GM19328 (cell line): ENCODE results near the gene OR5K2.

Source experiments
- ATAC-seq: cut with Tn5 transposase; IDR thresholded peaks from one replicate; pipeline ENCODE4 v1.9.1; 2021; ENCODE audit warnings: mild to moderate bottlenecking, moderate library complexity; ENCODE audit not compliant: unreplicated experiment

The OR5K2 gene

DNA sequence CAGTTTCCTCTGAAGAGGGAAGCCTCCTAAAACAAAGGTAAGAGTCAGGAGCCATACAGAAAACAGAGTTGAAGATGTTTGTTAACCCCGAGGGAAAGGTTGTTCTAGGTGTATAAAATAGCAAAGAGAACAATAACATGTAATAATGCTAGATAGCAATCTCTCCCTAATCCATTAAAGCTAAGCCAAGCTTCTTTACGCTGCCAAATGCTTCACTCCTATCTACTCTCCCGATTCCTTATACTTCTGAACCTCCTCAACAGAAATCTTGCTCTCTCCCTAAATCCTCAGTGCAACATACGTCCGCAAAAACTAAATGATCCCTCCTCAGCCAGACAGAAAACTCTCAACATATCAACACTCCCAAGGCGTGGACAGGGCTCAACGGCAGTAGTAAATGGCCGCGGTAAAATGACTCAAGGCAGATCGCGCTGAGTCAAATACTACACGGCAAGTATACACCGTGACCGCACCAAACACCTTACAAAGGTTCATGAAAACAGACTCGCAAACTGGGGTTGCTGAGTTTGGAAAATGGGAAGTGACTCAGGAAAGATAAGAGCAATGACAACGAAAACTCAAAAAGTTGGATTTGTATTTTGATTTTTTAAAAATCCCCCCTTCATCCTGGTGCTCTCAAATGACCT lies 24.5 kb downstream of the OR5K2 start:
- ATAC-seq = peak; percentile 36

DNA sequence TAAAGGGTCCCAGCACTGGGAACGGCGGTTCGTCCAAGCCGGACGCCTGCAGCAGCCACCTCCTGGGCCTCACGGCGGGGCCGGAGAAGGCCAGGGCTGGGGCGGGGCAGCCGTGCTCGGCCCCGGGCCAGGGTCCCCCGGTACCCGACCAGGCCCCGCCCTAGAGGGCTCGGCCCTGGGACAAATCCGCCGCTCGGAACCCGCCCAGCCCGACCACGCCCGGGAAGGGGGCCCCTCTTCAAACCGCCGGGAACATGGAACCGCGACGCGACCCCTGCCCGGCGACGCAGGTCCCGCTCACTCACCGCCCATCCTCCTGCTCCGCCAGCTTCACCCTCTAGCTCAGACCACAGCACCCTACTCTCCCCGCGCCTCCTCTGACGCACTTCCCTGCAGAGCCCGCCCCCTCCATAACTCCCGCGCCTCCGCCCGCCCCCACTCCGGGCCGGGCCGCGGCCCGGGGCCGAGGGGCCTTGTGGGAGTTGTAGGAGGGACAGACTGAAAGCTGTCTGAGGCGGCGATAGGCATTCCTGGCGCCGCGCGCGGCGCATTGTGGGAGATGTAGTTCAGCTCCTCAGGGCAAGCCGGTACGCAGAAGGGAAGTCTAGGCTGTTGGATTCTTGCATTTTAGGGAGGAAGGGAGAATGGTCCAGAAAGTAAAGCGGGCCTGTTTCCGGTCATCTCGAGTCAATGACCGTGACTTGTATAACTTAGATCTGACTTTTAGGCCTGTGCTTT lies 25.2 kb downstream of the OR5K2 start, which contains the start of gene CLDND1:
Gene CLDND1 (minus strand): TSS at position 359 of the 738 bp plus-strand sequence. CDS start 1,478 bp downstream, outside the sequence.
- peak; percentile 91 for ATAC-seq

DNA sequence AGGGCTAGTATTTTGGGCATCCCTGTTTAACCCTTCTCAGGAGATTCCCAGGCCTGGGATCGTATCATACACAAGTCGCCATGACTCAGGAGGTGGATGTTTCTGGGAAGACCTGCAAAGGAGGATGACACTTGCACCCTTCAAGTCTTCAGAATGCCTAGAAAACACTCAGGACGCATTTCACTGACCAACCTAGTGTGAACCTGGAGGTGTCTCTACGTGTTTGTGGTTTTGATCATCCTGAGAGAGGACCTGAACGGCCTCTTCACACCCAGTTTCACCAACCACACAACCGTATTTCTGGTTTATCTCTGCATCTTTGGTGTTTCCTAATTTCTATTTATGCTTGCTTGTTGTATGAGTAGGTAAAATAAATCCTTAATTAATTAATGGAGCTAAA lies 28.0 kb downstream of the OR5K2 start:
- ATAC-seq = no peak

DNA sequence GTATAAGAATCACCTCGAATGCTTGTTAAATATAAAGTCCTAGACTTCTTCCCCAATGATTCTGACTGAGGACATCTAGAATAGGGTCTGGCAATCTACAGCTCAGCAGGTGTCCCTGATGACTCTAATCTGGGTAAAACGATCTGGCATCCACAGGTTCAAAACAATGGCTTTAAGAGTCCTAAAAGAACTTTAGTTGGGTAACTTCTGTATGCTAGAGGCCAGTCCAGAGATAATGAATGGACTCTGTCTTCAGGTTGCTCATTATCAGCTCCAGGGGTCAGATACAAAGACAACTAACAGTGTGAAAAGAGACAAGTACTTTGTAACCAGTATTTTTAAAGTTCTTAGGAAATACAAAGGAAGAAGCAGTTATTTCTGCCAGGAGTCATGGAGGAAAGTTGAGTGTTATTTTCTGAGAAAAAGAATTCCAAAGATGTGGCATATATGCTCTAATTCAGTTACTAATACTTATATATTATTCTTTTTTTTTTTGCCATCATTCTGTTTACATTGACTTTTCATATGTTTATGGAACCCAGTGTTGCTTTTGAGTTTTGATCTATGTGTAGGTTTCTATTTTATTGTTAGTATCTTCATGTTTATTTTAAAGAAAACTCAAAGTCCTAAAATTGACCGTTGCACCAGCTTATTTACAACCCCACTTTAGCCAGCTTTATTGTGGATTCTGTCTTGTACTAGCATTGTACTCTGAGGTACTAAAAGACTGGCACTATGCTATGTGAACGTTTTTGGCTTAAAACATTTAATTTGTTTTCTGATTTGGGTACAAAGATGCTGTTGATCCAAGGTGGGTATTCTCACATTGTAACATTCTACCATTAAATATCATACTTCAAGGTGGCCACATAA lies 31.2 kb downstream of the OR5K2 start:
- ATAC-seq = no peak

DNA sequence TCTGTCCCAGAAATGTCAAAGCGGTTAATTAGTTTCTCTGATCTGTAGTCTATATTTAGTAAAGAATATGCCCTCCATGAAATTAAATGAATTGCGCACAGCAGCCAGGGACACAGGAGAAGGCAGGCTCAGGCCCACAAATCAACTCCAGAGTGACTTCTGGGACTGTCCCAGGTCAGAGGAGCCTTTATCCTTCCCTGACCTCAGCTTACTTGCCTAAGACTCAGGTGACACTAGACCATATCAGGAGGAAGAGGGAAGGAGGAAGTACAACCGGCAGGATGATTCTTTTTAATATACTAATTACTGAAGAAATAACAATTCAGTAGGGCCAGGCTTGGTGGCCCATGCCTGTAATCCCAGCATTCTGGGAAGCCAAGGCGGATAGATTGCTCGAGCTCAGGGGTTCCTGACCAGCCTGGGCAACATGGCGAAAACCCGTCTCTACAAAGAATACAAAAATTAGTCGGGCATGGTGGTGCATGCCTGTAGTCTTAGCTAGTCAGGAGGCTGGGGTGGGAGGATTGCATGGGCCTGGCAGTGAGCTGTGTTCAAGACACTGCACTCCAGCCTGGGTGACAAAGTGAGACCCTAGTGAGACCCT lies 32.5 kb downstream of the OR5K2 start:
- no peak for ATAC-seq

DNA sequence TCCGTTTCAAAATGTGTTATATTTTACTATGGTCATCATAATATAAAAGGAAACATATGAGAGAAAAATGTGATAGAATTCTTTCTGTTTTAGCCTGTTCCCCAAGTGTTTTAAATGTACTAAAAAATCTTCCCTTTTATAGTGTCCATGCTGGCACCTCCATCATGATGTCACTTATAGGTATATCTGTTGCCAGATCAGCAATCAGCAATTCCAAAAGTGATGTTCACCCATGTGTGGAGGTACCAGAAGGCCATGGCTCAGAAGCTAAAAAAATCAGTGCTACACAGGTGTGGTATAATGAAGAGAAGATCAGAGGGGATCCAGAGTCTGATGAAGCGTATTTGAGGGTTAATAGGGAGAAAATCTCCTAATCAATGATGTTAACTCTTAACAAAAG lies 33.2 kb downstream of the OR5K2 start:
- ATAC-seq = no peak

DNA sequence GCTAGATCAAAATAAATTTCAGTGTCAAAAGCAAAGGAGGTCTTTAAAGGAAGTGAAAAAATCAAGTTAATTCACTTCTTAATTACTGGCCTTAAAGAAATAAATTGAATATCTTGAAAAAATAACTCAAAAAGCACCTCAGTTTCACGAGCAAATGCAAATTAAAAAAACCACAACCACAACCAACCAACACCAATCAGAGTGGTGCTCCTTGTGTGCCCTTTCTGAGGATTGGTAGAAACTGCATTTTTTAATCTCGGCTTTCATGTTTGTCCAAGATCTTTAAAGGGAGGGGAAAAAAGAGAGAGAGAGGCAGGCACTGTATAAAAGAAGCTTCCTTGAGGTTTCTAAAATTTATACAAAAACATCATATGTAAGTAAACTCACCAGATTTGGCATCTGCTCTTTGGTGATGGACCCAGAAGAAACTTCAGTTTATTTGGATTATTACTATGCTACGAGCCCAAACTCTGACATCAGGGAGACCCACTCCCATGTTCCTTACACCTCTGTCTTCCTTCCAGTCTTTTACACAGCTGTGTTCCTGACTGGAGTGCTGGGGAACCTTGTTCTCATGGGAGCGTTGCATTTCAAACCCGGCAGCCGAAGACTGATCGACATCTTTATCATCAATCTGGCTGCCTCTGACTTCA lies 34.3 kb downstream of the OR5K2 start, which contains the start of gene GPR15:
Gene GPR15 (plus strand): TSS at position 357 of the 653 bp plus-strand sequence. CDS start 56 bp downstream, at position 413.
- ATAC-seq = peak; percentile 30

DNA sequence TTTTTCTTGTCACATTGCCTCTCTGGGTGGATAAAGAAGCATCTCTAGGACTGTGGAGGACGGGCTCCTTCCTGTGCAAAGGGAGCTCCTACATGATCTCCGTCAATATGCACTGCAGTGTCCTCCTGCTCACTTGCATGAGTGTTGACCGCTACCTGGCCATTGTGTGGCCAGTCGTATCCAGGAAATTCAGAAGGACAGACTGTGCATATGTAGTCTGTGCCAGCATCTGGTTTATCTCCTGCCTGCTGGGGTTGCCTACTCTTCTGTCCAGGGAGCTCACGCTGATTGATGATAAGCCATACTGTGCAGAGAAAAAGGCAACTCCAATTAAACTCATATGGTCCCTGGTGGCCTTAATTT lies 34.8 kb downstream of the OR5K2 start:
- no peak for ATAC-seq

DNA sequence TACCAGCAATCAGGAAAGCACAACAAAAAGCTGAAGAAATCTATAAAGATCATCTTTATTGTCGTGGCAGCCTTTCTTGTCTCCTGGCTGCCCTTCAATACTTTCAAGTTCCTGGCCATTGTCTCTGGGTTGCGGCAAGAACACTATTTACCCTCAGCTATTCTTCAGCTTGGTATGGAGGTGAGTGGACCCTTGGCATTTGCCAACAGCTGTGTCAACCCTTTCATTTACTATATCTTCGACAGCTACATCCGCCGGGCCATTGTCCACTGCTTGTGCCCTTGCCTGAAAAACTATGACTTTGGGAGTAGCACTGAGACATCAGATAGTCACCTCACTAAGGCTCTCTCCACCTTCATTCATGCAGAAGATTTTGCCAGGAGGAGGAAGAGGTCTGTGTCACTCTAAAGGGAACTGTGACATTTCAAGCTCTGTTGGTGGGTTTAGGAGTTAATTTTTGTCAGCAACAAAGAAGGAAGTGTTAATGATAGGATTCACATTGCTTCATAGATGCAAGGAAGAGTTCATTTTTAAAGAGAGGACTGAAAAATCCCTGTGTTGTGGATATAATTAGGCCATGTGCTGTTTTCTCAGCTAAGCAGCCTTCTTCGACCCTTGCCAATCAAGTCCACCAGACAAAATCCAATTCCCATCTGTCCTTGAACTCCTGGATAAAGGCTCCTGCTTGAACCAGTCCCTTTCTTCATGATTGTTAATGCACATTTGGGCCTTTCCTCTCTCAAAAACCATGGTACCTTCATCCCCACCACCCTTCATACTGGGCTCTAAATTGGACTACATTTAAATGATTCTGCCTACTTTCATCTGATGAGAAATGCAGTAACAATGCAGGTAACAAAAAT lies 35.5 kb downstream of the OR5K2 start:
- ATAC-seq = no peak

DNA sequence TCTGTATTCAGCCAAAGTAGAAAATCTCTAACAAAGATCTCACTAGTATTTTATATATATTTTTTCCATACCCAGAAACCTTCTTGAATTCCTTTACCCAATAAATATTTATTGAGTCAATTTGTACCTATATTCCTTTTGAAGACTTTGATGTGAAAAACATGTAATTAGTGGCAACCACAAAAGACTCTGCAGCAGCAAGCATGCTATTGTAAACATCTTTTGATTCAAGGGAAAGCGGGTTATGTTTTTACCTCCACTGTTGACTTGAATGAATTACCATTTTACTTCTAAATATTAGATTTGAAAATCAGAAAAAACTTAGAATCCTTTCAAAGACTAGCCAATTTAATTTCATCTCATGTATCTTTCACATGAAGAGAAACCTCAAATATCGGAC lies 36.7 kb downstream of the OR5K2 start:
- ATAC-seq = no peak

DNA sequence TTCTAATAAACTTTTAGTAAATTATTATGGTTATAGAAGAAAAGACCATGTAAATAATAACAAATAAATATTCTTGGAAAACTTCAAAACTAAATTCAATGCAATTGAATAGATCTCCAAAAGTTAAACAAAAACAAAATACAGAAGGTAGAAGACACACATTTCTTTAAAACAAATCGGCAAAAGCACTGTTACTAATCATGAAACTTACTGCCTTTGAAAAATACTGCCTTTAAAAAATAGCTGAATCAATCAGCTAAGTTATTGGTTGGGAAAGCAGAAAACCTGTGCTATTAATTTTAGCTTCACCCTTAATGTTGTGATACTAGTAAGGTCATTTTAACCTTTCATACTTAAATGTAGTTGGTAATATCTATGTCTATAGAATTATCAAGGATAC lies 37.3 kb downstream of the OR5K2 start:
- ATAC-seq = no peak

DNA sequence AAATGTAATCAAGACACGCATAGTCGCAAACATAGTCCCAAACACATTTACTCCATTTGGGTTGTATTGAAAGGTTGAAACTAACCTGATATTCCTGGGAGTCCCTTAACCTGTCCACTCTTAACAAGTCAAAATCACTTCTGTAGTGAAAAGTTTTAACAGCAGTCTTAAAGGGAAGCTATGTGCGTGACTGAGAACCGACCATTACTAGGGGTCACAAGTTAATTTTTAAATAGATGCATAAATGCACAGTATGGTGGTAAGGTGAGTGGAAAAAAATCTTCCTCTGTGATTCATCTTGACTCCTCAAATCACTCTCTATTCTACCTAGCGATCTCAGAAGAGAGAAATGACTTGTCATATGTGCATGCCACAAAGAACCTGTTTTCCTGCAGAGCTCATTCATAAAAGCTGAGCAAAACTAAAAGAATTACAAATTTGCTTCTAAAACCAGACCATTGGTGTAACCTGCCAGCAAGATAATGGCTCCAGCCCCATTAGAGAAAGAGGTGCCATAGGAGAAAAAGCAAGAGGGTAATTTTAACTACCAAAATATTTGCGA lies 39.1 kb downstream of the OR5K2 start:
- ATAC-seq = peak; percentile 67

DNA sequence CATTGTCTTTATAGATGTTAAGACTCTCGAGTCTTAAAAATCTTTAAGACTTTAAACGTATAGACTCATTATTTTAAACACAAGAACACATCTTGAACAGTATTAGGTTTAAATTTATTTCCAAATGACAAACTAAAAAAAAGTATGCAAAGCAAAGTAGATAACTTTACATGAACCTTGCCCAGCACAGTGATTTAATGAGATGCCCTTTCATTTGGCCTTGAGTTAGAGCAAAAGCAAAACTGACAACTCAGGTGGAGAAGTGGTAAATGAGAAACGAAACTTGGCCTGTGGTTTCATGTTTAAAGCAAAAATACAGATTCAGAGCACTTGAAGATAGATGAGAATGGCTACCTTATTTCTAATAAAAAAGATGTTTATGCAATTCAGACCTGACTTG lies 42.9 kb downstream of the OR5K2 start:
- peak; percentile 43 for ATAC-seq

DNA sequence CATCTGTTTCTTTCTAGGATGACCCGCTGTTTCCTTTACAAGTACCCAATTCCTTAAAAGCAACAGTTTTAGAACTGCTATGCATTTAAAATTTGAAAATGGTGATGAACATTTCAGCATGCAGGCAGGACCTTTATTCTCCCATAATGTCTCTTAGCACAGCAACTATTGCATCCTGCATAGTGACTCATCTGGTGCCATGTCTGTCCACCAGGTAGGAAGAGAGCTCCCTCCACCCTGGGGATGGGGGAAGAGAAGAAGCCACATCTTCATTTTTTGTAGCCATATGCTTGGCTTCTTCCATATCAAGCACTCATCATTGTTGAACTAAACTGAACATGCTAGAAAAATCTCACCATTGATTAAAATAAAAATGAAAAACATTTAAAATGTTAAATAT lies 44.2 kb downstream of the OR5K2 start:
- no peak for ATAC-seq

DNA sequence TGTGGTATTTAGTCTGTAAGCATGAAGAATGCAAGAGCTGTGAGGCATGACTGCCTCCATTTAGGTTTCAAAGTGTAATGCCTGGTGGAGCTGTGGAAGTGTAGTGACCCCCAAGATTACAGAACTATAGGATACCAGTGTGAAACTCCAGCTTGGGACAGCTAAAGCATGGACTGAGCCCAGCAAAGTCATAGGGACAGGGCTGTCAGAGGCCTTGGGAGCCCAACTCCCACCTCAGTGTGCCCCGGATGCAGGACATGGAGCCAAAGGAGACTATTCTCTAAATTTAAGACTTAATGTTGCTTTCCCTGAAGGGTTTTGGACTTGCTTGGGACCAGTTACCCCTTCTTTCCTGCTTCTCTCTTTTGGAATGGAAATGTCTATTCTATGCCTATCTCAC lies 45.1 kb downstream of the OR5K2 start:
- ATAC-seq = no peak

DNA sequence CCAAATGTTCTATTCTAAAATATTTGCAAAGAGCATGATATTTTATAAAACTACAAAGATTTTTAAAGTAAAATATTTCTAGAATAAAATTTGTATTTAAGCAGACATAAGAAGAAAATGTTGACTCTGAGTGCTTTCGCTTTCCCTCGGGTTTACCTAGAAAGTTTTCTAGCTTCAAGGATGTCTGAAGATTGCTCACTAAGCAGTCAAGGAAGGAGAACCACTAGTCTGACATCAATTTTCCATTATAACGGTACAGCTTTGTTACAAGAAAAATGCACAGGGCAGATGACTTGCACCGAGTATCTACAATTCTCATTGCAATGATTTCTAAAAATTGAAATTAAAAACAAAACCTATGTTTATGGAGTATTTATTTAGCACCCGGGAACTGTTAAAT lies 48.5 kb downstream of the OR5K2 start:
- peak; percentile 36 for ATAC-seq
